Measurements from ENCODE around the gene FAM120AOS.

The FAM120AOS gene
- 96.0 to 102 reads per million in 2 donors for total RNA-seq

DNA sequence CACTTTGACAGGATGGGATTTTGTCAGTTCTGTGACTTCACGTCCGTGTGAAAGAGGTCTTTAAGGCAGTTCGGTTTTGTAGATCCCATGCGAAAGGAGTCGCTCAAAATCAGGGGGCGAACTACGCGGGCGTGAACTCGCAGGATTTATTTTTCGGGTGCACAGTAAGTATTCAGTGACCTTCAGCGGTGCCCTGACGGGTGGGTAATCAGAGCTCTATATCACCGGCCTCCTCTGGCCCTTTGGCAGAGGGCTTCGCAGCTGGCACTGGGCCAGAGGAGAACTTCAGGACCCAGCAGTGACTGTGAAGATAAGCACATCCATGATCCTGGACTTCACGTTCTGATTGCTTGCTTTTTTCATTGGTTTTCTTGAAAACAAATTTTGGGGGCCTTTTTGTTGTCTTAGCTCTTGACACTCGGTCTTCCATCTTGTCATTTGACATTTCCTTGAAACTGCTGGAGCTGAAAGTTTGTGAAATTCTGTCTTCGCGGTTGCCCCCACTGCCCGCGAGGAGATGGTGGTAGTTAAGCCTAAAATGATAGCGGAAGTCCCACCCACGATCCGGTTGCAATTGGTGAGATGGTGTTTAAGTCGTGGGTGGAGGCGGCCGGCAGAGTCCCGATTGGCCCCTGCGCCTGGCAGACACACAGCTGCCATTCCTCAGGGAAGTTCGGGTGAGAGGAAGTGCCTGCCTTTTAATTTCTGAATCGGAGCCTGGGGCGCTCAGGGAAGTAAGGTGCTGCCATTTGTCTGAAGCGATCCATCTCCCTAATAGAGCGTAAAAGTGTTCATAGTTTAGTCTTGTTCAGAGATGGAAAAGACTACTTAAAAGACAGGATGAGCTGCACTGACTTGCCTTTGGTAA lies at the start of gene FAM120AOS:
FAM120AOS (minus strand) TSS at position 535 of the 868 bp plus-strand sequence. CDS start 872 bp downstream, outside the sequence.
- peak; percentile 68 for DNase-seq

DNA sequence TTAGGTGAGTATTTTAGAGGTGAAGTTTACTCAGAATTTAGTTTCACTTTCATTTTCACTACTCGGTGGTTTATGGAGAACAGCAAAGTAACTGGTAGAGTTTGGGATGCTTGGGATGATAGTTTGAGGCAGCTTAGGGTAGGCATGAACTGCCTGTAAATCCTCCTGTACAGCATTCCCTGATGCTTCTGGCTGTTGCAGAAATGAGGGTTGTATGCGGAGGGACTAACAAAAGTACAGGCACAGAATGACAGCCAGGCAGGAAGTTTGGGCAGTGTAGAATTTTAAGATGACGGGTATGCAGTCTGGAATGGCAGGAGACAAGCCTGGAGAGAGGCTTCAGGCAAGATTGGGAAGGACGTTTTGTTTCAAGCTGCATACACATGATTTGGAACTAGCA lies 48.0 kb upstream of the FAM120AOS start:
- no peak for DNase-seq

DNA sequence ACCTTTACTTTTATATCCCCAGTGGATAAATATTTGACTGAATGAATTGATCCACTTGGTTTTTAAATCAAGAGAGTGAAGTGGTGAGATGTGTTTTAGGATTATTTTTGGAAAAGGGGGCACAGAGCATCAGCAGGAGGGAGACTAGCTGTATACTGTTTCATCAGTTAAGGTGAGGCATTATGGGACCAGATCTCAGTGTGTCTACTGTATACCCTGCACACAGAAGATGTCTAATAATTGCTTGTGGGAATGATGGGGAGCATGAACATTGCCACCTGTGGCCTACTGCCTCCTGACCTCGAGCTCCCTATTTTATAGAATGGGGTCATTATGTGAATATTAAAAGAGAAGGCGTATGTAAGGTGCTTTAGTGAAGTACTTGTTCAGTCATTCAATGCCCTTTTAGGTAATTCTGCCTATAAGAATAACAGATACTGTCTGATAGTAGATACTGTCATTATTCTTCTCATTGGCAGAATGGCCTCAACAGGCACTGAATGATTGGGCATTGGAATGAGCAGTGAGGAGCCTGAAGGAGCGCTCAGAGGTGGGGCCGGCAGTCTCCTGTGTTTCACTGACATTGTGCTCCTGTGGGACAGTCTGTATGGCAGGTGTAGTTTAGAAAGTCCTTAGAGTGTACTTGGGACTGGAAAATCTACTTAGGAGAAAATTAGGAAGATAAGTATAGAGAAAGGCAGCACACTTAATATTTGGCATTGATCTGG lies 47.4 kb upstream of the FAM120AOS start:
- DNase-seq: no peak

DNA sequence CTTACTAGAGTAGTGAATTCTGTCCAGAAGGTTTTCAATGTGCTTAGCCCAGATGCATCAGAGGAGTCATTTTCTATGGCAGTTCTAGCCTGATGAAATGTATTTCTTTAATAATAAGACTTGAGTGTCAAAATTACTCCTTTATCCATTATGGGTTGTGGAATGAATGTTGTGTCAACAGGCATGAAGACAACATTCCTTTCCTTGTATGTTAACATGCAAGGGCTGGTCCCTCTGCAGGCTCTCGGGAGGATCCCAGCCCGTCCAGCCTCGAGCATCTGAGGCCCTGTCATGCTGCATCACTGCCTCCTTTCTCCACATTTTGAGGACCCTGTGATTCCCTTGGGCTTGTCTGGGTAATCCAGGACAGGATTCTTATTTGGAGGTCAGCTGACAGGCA lies 42.9 kb upstream of the FAM120AOS start:
- no peak for DNase-seq

DNA sequence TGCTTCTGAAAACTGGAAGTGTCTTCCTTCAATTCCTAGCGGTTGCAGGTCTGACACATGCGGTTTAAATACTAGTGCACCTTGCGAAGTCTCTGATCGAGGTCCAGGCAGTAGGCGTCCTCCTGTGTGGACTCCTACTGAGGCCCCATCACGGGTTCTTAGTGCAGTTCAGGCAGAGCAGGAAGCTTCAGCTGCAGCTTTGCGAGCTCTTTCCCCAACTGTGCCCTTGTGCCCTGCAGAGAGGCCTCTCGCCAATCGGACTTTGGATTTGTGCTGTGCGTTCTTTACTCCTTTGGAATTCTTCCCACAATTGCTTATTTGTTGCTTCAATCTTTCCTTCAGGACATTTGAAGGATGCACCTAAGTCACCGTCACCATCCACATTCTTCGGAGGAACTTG lies 40.6 kb upstream of the FAM120AOS start:
- no peak for DNase-seq

DNA sequence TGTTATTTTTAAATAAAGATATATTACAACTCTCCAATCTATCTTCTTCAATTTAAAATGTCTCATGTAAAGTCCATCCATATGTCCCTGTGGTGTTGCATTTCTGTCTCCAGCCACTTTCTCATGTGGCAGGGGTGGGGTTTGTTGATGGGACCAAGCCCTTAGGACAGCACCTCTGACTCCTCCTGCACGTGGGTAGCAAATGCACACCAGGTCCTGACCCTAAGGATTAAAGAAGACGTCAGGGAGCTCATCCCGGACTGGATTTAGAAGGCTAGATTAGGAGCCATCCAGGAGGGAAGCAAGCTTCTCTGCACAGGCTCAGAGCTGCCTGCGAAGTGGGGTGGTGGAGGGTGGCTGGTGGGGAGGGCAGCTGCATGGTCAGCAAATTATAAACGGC lies 38.9 kb upstream of the FAM120AOS start:
- DNase-seq: no peak

DNA sequence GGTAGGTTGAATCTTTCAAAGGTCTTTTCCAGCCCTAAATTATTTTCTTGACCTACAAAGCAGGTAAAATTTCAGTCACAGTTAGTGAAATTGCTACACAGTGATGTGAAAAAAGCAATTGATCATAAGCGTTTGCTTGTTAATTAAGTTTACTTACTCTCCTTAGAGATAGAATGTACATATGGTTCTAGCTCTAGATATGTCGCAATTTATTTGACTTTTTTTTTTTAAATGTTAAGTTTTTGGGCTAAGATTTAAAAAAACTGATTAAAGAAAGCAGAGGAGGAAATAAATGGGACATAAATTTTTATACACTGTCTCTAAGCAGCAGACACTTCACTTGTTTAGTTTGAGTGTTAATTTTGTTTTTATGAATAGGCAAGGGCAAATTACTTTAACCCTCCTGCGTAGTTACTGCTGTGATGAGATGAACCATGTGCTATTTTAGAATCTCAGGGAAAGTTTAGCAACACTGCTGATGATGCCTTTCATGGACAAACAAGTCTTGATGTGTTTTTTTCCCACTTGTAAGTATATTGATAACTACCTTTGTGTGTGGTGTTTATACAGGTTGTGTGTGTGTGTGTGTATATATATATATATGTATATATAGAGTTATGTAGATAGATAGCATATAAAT lies 38.3 kb upstream of the FAM120AOS start:
- DNase-seq: no peak

DNA sequence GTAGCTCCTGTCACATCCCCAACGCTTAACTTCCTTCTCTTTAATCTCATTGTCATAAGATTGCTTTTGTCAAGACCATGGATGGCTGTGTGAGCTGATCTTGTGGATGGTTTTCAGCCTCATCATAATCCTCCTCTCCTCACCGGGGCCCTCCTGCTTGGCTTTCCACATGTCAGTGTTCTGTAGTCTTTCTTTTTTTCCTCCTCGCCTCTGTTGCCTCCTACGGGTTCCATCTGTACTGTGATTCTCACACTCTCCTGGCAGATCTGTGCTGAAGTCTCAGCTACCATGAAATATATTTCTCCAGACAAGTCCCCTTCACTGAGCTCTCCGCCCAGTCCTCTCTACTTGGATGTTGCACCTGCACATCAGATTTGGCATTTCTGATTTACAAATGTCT lies 34.9 kb upstream of the FAM120AOS start:
- DNase-seq: no peak

DNA sequence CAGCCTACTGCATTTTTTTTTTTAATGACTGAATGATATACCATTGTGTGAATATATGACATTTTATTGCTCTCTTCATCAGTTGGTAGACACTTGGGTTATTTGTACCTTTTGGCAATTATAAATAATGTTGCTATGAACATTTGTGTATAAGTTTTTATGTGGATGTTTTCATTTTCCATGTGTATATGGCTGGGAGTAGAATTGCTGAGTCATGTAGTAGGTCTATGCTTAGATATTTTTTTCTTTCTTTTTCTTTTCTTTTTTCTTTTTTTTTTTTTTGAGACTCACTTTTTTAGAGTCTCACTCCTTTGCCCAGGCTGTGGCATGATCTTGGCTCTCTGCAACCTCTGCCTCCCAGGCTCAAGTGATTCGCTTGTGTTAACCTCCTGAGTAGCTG lies 32.9 kb upstream of the FAM120AOS start:
- no peak for DNase-seq

DNA sequence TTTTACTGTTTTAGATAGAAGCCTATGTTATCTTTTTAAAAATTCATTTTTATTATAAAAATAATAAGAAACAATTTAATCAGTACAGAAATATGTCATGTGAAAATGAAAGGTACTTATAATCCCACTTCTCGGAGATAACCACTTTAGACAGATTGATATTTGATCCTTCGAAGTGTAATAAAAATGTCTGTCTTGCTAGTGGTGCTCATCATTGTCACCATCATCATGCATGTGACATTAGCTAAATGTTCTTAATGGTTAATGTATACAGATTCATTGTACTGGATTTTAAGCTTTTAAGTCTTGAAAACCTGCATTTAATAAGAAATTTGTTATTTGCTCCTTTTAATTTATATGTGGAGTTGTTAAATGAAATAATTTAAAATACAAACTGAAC lies 30.1 kb upstream of the FAM120AOS start:
- DNase-seq: no peak

DNA sequence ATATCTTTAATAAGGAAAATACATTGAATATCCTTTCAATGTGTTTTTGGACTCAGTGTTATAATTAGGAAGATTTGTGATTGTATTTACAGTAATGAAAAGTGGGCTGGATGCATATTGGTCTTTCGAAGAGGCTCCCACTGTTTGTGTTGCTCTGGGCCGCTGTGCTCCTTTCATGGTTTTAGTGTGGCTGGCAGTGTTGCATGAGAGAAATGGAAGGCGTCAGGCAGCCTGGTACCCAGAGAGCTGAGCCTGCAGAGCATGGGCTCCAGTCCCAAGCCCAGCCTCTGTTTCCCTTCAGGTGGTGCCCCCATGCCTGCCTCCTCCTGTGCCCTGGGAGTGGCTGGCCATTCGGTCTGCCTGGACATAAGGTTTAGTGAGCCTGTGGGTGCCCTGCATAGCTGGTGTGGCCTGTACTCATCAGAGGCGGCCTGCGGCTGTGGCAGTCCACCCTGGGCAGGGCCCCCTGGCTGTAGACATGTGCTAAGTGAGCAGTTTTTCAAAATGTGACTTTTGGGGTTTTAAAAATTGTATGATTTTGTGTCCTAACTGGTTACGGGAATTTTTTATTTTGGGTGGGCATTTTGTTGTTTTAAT lies 27.4 kb upstream of the FAM120AOS start:
- DNase-seq: no peak

DNA sequence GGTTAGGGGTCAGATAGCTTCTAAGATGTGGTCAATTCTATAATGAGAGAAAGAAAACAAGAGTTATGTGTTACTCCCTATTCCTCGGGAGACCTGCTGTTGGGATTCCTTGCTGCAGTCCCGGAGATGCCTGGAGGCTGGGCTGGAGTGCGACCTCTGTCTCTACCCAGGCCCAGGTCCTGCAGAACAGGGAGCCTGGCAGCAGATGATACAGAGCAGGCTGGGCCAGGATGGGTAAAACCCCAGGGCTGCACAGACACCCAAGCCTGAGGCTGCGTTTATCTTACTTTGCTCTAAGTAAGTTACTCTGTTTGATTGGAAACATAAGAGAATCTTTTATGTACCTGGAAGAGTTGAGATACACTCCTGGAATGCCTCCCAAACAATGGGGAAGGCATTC lies 26.9 kb upstream of the FAM120AOS start:
- DNase-seq: no peak

DNA sequence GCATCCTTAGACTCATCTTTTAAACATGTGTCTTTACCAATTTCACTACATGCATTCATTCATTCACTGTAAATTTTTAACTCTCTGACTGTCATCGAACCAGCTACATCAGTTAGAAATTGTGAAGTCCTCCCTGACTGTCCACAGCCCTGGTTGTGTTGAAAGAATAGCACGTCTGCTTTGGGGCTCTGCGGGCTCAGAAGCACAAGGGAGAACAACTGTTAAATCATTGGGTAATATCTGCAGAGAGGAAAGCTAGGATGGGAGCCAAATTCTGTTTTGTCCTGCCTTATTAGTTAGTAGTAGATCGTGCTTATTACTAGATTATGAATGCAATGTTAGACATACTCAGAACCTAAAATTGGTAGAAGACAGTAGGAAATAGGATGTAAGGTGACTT lies 26.3 kb upstream of the FAM120AOS start:
- no peak for DNase-seq

DNA sequence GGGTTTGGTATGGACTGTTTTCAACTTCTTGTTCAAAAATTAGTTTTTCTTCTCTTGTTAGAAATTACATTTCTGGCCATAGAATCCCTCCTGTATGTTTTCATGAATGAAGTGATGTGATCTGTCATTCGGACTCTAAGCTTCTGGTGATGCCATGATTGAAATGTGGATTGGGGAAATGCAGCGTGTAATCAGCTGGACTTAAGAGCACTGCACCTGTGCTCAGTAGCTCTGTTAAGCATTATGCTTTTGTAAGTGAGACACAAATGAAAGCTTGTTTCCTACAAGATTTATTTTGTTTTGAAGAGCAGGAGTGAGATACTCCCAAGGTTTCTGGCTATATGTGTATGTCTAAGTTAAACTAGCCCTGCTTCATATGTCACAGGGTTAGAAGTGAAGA lies 24.0 kb upstream of the FAM120AOS start:
- DNase-seq: no peak

DNA sequence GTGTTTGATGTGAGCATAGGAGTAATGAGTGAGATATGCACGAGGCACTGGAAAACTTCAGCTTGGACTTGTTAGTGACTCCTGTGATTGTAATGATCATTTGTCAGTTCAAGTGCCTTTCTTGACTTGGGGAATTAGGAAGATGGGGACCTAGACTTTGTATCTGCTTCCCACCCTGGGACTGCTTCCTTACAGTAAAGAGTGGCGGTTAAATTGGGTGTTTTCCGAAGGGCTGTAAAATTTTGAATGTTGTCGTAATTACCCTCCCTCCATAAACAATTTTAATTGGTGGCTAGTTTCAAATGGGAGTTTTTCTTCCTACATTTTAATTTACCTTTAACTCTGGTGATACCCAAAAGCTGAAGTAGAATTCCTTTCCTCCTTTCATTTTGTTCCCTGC lies 23.5 kb upstream of the FAM120AOS start:
- DNase-seq: no peak

DNA sequence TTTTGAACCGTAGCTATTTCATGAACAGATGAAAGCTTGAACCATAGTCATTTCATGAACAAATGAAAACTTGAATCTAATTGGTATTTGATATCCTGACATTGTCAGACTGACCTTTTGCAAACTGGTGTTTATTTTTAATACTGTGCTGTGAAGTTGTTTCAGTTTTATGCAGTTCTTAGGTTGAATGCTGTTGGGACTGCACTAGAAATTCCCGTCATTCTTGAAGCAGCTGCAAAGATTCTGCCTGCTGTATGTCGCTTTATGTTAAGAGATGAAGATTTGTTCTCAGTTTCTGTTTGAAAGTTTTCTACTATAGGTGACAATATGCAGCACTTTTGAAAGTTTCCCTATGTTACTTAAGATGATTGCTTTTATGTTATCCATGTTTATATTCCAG lies 22.5 kb upstream of the FAM120AOS start:
- DNase-seq: no peak

DNA sequence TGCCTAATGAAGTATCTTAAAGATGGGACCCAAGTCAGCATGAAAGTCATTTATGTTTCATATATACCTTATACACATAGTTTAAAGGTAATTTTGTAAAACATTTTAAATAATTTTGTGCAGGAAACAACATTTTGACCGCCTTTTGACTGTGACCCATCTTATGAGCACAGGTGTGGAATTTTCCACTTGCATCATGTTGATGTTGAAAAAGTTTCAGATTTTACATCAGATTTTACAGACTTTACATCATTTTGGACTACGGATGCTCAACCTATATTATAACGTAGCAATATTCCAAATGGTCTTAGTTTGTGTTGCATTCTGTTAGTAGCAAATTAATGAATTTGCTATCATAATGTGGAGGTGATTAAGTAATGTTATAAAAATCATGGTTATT lies 21.7 kb upstream of the FAM120AOS start:
- no peak for DNase-seq

DNA sequence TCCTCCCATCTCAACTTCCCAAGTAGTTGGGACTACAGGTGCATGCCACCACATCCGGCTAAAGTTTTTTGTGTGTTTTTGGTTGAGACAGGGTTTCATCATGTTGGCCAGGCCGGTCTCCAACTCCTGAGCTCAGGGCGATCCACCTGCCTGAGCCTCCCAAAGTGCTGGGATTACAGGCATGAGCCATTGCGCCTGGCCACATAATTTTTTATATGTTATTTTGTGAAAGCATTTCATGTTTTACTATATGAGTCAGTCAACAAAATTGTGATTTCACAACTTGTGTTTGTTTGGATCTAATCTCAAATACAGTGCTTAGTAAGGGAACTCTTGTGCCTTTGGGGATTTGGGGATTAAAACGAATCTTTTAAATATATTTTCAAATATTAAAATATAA lies 20.0 kb upstream of the FAM120AOS start:
- DNase-seq: no peak

DNA sequence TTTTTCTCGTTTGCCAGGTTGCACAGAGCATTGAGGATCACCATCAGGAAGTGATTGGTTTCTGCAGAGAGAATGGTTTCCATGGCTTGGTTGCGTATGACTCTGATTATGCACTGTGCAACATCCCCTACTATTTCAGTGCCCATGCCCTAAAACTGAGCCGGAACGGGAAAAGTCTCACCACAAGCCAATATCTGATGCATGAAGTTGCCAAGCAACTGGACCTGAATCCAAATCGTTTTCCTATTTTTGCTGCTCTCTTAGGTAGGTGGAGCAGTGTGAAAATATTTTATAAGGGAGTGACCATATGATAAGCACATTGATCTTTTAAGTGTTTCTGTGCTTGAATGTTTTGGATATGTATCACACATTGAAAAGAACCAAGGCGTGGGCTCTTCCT lies 17.7 kb upstream of the FAM120AOS start:
- DNase-seq: no peak

DNA sequence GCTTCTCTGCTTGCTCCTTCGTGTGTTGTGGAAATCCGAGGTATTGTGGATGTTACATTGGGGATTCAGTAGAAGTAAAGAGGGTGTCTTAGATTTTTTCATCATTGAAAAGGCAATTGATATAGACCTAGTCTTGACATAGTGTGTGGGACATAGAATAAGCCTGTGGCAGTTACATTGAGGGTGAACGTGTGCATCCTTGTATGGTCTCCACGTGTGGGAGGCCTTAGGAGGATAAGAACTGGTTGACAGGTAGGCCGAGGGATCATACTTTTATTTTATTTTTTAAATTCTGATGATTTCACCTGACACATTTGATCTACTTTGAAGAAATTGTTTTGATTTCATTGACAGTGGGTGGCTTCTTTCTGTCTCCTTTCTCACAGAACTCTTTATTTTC lies 17.0 kb upstream of the FAM120AOS start:
- DNase-seq: no peak

DNA sequence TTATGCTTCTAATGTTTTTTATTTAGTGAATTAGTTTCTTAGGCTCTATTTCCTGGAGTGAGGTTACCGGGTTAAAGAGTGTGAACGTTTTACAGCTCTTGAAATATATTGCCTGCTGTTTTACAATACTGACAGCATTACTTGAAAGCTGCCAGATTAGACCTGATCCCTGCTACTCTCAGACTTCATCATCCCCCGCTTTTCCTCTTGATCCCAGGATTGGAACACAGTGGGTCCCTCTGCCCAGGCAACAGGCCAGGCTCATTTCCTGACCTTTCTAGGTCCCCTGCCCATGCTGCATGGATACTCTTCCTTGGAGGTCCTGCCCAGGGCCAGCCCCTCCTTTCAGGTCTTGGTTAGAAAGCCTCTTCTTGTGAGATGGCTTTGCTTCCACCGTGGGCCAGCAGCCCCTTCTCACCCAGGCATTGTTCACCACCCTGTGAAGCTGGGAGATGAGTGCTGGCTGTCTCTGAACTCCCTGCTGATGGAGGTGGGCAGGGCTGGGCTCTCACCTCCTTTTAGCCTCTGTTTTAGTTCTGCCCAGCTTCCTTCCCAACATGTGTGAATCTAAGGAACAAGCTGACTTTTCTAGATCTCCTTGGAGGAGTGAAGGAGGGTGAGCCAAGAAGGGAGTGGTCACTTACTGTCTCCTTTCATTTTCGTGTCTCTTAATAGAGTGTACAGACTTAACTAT lies 15.5 kb upstream of the FAM120AOS start:
- DNase-seq: no peak

DNA sequence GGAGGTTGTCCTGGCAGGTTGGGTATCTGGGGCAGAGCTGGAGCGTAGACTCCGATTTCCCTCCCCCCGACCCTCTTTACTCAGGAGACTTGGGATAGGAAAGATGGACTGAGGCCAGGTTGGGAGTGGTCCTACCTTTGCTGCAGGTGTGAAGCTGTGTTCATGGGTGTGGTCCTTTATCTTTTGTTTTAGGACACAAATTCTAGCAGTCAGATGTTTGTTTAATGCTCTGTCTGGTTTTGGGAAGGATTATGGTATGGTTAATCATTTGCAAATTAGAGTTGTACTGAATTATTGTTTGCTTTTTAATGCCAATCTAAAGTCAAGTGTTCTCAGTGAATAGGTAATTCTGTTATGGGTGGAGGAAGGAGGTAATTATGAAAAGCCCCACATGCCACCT lies 14.1 kb upstream of the FAM120AOS start:
- no peak for DNase-seq

DNA sequence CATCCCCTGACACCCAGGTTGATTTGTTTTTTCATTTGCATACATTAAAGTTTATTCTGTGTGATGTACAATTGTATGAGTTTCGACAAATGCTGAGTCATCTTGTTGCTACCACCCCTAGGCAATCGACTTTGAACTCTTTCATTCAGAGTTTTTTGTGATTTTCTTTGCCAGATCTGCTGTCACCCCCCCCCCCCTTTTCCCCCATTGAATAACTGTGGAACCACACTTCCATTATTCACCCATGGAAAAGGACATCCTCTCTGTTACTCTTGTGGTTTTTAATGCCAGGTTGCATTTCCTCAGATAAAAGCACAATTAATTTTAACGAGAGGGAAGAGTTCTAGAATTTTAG lies 13.7 kb upstream of the FAM120AOS start:
- no peak for DNase-seq

All from activated gamma-delta T cell (primary cell).